C4-2B (cell line): ENCODE results near the gene TSPAN1.
"Not testable (repeated sequence)": the region's sequence is repeated elsewhere in the genome, so short reads cannot be mapped to it uniquely, and the experiment has no call there.

ENCODE experiments used
- H3K27ac ChIP-seq: fragments of 450-650 bp; 2 replicates; pipeline ENCODE4 v1.5.1; 2017
- ZFX ChIP-seq: fragments of 450-650 bp; IDR thresholded peaks from 2 replicates; pipeline ENCODE4 v1.6.1; 2017
- TF ChIP-seq, protein P1 (sequence below): fragments of 450-650 bp; conservative IDR thresholded peaks from 2 replicates; pipeline ENCODE4 v1.5.1; 2017; ENCODE audit warnings: mild to moderate bottlenecking

TSPAN1 gene

DNA sequence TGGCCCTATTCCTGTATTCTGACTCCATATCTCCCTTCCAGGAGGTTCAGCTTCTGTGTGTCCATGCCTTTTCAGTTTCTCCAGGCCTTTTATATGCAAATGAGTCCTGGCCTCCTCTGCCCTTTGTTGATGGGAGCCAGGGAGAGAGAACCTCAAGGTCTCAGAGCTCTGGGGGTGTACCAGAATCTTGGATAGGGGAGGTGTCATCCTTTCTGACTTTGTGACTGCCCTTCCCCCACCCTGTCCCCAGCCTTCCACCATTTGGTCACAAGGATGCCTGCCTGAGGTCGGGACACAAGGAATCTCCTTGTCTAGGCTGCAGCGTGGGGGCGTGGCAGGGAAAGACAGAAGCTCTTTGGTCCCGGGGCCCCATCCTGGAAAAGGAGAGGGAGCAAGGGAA lies 46.9 kb downstream of the TSPAN1 start:
- TF ChIP-seq ZFX: no peak
- TF ChIP-seq, protein P1, sequence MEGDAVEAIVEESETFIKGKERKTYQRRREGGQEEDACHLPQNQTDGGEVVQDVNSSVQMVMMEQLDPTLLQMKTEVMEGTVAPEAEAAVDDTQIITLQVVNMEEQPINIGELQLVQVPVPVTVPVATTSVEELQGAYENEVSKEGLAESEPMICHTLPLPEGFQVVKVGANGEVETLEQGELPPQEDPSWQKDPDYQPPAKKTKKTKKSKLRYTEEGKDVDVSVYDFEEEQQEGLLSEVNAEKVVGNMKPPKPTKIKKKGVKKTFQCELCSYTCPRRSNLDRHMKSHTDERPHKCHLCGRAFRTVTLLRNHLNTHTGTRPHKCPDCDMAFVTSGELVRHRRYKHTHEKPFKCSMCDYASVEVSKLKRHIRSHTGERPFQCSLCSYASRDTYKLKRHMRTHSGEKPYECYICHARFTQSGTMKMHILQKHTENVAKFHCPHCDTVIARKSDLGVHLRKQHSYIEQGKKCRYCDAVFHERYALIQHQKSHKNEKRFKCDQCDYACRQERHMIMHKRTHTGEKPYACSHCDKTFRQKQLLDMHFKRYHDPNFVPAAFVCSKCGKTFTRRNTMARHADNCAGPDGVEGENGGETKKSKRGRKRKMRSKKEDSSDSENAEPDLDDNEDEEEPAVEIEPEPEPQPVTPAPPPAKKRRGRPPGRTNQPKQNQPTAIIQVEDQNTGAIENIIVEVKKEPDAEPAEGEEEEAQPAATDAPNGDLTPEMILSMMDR: no peak

DNA sequence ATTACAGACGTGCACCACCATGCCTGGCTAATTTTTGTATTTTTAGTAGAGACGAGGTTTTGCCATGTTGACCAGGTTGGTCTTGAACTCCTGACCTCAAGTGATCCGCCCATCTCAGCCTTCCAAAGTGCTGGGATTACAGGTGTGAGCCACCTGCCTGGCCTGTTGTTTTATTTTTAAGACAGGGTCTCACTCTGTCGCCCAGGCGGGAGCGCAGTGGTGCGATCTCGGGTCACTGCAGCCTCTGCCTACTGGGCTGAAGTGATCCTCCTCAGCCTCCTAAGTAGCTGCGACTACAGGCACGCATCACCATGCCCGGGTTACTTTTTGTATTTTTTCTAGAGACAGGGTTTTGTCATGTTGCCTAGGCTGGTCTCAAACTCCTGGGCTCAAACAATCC lies 48.2 kb downstream of the TSPAN1 start:
- H3K27ac ChIP-seq: peak overlapping the region; percentile 18; the same call in 1 of the 2 replicates

More for the DNA sequence above, 46.9 kb downstream of the TSPAN1 start:
- no peak overlapping the region for H3K27ac ChIP-seq

DNA sequence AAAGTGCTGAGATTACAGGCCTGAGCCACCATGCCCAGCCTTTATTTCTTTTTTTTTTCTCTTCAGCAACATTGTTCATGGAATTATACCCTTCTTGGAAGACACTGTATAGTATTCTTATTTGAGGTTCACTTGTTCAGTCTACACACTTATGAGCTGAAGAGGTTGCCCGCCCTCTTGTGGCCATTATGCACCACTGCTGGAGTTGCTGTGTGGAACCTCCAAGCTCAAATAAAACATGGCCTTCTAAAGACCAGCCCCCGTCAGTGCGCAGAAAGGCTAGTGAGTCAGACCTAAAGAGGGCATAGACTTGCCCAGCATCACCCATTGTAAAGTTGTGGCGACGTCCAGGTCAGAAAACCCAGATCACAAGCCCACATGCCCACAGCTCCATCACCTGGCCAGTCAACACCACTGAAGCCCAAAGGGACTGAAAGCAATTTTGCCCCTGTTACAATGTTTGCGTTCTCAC lies 48.6 kb downstream of the TSPAN1 start:
- peak overlapping the region; percentile 18; the same call in 1 of the 2 replicates for H3K27ac ChIP-seq
- TF ChIP-seq, protein P1: peak; percentile 99
- TF ChIP-seq ZFX: no peak

DNA sequence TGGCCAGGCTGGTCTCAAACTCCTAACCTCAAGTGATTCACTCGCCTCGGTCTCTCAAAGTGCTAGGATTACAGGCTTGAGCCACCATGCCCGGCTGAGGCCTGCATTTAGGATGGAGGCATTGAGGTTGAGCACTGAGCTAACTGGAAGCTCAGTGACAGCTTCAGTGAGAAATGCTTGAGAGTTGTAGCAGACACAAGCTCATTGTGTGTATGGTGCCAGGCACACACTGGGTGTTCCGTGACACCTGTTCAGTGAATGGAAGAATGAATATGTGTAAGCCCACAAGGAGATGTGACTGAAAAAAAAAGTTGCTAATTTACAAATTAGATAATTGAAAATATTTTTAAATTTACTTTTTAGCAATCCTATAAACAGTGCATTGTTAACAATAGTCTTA lies 50.1 kb downstream of the TSPAN1 start:
- no peak overlapping the region for H3K27ac ChIP-seq
- TF ChIP-seq ZFX: no peak

DNA sequence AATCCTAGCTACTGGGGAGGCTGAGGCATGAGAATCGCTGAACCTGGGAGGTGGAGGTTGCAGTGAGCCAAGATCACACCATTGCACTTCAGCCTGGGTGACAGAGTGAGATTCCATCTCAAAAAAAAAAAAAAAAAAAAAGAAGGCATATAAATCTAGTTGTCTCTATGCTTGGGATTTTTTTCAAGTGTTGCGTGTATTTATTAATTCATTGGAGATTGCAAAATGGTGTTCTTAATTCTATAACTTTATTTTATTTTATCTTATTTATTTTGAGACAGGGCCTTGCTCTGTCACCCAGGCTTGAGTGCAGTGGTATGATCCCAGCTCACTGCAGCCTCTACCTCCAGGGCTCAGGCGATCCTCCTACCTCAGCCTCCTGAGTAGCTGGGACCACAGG lies 56.3 kb downstream of the TSPAN1 start:
- not testable (repeated sequence) for H3K27ac ChIP-seq
